Activated T-cell treated with anti-CD3 and anti-CD28 coated beads, Interleukin-2, amount 50 U/mL, for 4 hours (primary cell): ENCODE results near the gene UACA. TPM values are rescaled to one million over a fixed set of nuclear protein-coding genes. Genes with fewer than 3 reads are reported as not detected.
A peak's percentile ranks its signal among the peaks of the same experiment; 100 is the strongest.
"Not testable (repeated sequence)": the region's sequence is repeated elsewhere in the genome, so short reads cannot be mapped to it uniquely, and the experiment has no call there.

Experiments
- ATAC-seq, 2 donors: fragments of 200-7000 bp; cut with Tn5 transposase; one replicate each; pipeline ENCODE4 v1.10.0; 2021
- DNase-seq: peaks from one replicate; pipeline ENCODE4 v3.0.0-alpha.2; 2020
- H3K27me3 Mint-ChIP-seq: one replicate; pipeline ENCODE4 v1.8.0; 2021; ENCODE audit warnings: low read depth, mixed read lengths
- H3K36me3 Mint-ChIP-seq: one replicate; pipeline ENCODE4 v1.8.0; 2022; ENCODE audit warnings: mixed read lengths; ENCODE audit not compliant: insufficient read depth
- H3K4me1 Mint-ChIP-seq: one replicate; pipeline ENCODE4 v1.8.0; 2021; ENCODE audit warnings: low read depth, mixed read lengths
- H3K4me3 Mint-ChIP-seq: one replicate; pipeline ENCODE4 v1.8.0; 2021; ENCODE audit warnings: mild to moderate bottlenecking, moderate library complexity, mixed read lengths
- H3K9me3 Mint-ChIP-seq: one replicate; pipeline ENCODE4 v1.8.0; 2021; ENCODE audit warnings: mixed read lengths
- total RNA-seq, 3 donors: library from RNA; stranded (reverse); gene quantifications; one replicate each; pipeline ENCODE4 v1.2.1, GENCODE V29; 2021

Gene UACA
- total RNA-seq, 3 donors from 2014 or later = 0.33 to 1.1 (median 0.61) TPM

GRCh38 chr15:70698426-70698825 lies 64.9 kb downstream of the UACA start:
- Mint-ChIP-seq H3K4me1 (no peaks in the 10 kb centered on the region), H3K36me3 (no peaks in the 10 kb centered on the region), H3K27me3 (peaks cover 27% of the 10 kb centered on the region), H3K4me3 (no peak overlapping the region), H3K9me3 (no peaks in the 10 kb centered on the region)
- ATAC-seq (no peak), DNase-seq (no peak)

GRCh38 chr15:70690491-70691276 lies 72.7 kb downstream of the UACA start:
- Mint-ChIP-seq H3K27me3 (peaks cover 3% of the 10 kb centered on the region), H3K36me3 (no peaks in the 10 kb centered on the region), H3K4me1 (no peaks in the 10 kb centered on the region), H3K4me3 (no peak overlapping the region), H3K9me3 (no peaks in the 10 kb centered on the region)
- DNase-seq = no peak
- no peak for ATAC-seq

- ATAC-seq = no peak
- DNase-seq = no peak
- Mint-ChIP-seq H3K27me3 (peaks cover 4% of the 10 kb centered on the region), H3K4me3 (no peak overlapping the region), H3K4me1 (no peaks in the 10 kb centered on the region), H3K36me3 (no peaks in the 10 kb centered on the region), H3K9me3 (no peaks in the 10 kb centered on the region)
Observed at GRCh38 chr15:70690021-70690420, 73.3 kb downstream of the UACA start.

- no peak for DNase-seq
- H3K27me3 Mint-ChIP-seq = peaks cover 12% of the 10 kb centered on the region
- H3K36me3 Mint-ChIP-seq = no peaks in the 10 kb centered on the region
Observed at GRCh38 chr15:70687482-70687881, 75.9 kb downstream of the UACA start.

GRCh38 chr15:70680817-70681216 lies 82.5 kb downstream of the UACA start:
- no peak for ATAC-seq
- Mint-ChIP-seq H3K4me1 (peaks cover 3% of the 10 kb centered on the region), H3K4me3 (no peak overlapping the region)

More at GRCh38 chr15:70687482-70687881, 75.9 kb downstream of the UACA start:
- Mint-ChIP-seq H3K9me3 (no peaks in the 10 kb centered on the region), H3K4me3 (no peak overlapping the region), H3K4me1 (no peaks in the 10 kb centered on the region)
- ATAC-seq = no peak

GRCh38 chr15:70679919-70680231 lies 83.5 kb downstream of the UACA start:
- no peaks in the 10 kb centered on the region for H3K36me3 Mint-ChIP-seq
- no peak for DNase-seq
- no peak overlapping the region for H3K4me3 Mint-ChIP-seq
- no peaks in the 10 kb centered on the region for H3K9me3 Mint-ChIP-seq
- peaks cover 3% of the 10 kb centered on the region for H3K4me1 Mint-ChIP-seq
- no peak for ATAC-seq
- H3K27me3 Mint-ChIP-seq = peaks cover 20% of the 10 kb centered on the region

More at GRCh38 chr15:70680817-70681216, 82.5 kb downstream of the UACA start:
- DNase-seq = no peak
- Mint-ChIP-seq H3K9me3 (no peaks in the 10 kb centered on the region), H3K36me3 (no peaks in the 10 kb centered on the region), H3K27me3 (peaks cover 22% of the 10 kb centered on the region)

- peak; percentile 40 to 54 for ATAC-seq
- no peaks in the 10 kb centered on the region for H3K27me3 Mint-ChIP-seq
- peak overlapping the region; percentile 6 for H3K4me3 Mint-ChIP-seq
- peaks cover 21% of the 10 kb centered on the region for H3K4me1 Mint-ChIP-seq
- no peaks in the 10 kb centered on the region for H3K36me3 Mint-ChIP-seq
- DNase-seq = no peak
- no peaks in the 10 kb centered on the region for H3K9me3 Mint-ChIP-seq
Observed at GRCh38 chr15:70672081-70672480, 91.3 kb downstream of the UACA start.

GRCh38 chr15:70670680-70671079 lies 92.7 kb downstream of the UACA start:
- DNase-seq = no peak
- no peak for ATAC-seq
- Mint-ChIP-seq H3K4me1 (peaks cover 21% of the 10 kb centered on the region), H3K36me3 (no peaks in the 10 kb centered on the region), H3K4me3 (no peak overlapping the region), H3K9me3 (no peaks in the 10 kb centered on the region), H3K27me3 (no peaks in the 10 kb centered on the region)

GRCh38 chr15:70669966-70670658 lies 93.2 kb downstream of the UACA start:
- DNase-seq (no peak), ATAC-seq (no peak)
- Mint-ChIP-seq H3K4me3 (no peak overlapping the region), H3K27me3 (no peaks in the 10 kb centered on the region), H3K9me3 (no peaks in the 10 kb centered on the region), H3K4me1 (peaks cover 21% of the 10 kb centered on the region), H3K36me3 (no peaks in the 10 kb centered on the region)

GRCh38 chr15:70669006-70669602 lies 94.3 kb downstream of the UACA start:
- ATAC-seq (no peak), DNase-seq (no peak)
- no peaks in the 10 kb centered on the region for H3K27me3 Mint-ChIP-seq
- peaks cover 21% of the 10 kb centered on the region for H3K4me1 Mint-ChIP-seq
- no peaks in the 10 kb centered on the region for H3K9me3 Mint-ChIP-seq
- no peak overlapping the region for H3K4me3 Mint-ChIP-seq
- no peaks in the 10 kb centered on the region for H3K36me3 Mint-ChIP-seq

- H3K4me3 Mint-ChIP-seq = no peak overlapping the region
- ATAC-seq (no peak), DNase-seq (no peak)
- H3K27me3 Mint-ChIP-seq = peaks cover 1% of the 10 kb centered on the region
- no peaks in the 10 kb centered on the region for H3K9me3 Mint-ChIP-seq
- H3K4me1 Mint-ChIP-seq = peaks cover 3% of the 10 kb centered on the region
- H3K36me3 Mint-ChIP-seq = no peaks in the 10 kb centered on the region
Observed at GRCh38 chr15:70665599-70665998, 97.8 kb downstream of the UACA start.

- H3K4me1 Mint-ChIP-seq = peaks cover 3% of the 10 kb centered on the region
- no peak for DNase-seq
- no peaks in the 10 kb centered on the region for H3K36me3 Mint-ChIP-seq
- H3K4me3 Mint-ChIP-seq = no peak overlapping the region
- ATAC-seq = no peak
- peaks cover 1% of the 10 kb centered on the region for H3K27me3 Mint-ChIP-seq
- H3K9me3 Mint-ChIP-seq = no peaks in the 10 kb centered on the region
Observed at GRCh38 chr15:70664494-70664893, 98.9 kb downstream of the UACA start.

- not testable (repeated sequence) for DNase-seq, H3K36me3 Mint-ChIP-seq, H3K27me3 Mint-ChIP-seq, ATAC-seq, H3K4me3 Mint-ChIP-seq, H3K4me1 Mint-ChIP-seq, H3K9me3 Mint-ChIP-seq
Observed at GRCh38 chr15:70663069-70663468, 100.3 kb downstream of the UACA start.

- Mint-ChIP-seq H3K4me1 (peaks cover 5% of the 10 kb centered on the region), H3K36me3 (no peaks in the 10 kb centered on the region), H3K4me3 (no peak overlapping the region), H3K27me3 (peaks cover 1% of the 10 kb centered on the region), H3K9me3 (no peaks in the 10 kb centered on the region)
- DNase-seq (no peak), ATAC-seq (no peak)
Observed at GRCh38 chr15:70659662-70660061, 103.7 kb downstream of the UACA start.

GRCh38 chr15:70658641-70659040 lies 104.7 kb downstream of the UACA start:
- DNase-seq (no peak), ATAC-seq (no peak)
- H3K4me1 Mint-ChIP-seq = peaks cover 5% of the 10 kb centered on the region
- H3K9me3 Mint-ChIP-seq = no peaks in the 10 kb centered on the region
- no peak overlapping the region for H3K4me3 Mint-ChIP-seq
- peaks cover 1% of the 10 kb centered on the region for H3K27me3 Mint-ChIP-seq
- H3K36me3 Mint-ChIP-seq = no peaks in the 10 kb centered on the region
